K562 (cell line): ENCODE data around the gene SPACA9. TPM values are rescaled to one million over a fixed set of nuclear protein-coding genes. Genes with fewer than 3 reads are reported as not detected.
A peak's percentile ranks its signal among the peaks of the same experiment; 100 is the strongest.

Source experiments
- CREBBP ChIP-seq: IDR thresholded peaks from one replicate; pipeline ENCODE4 v1.6.1; 2012; ENCODE audit warnings: low read depth, mild to moderate bottlenecking, control low read depth, inconsistent platforms, low read length
- DACH1 ChIP-seq: fragments of 450-650 bp; IDR thresholded peaks from 2 replicates; pipeline ENCODE4 v1.6.1; 2018; ENCODE audit not compliant: partially characterized antibody
- EP400 ChIP-seq: fragments of 450-650 bp; IDR thresholded peaks from 2 replicates; pipeline ENCODE4 v1.6.1; 2017; ENCODE audit warnings: antibody characterized with exemption, mild to moderate bottlenecking, moderate library complexity
- FOXJ2 ChIP-seq: fragments of 200-800 bp; sonication (Bioruptor generic); IDR thresholded peaks from 2 replicates; pipeline ENCODE4 v1.6.1; 2016; ENCODE audit warnings: missing genetic modification characterization, missing compliant biosample characterization
- HDGF ChIP-seq: fragments of 450-650 bp; IDR thresholded peaks from 2 replicates; pipeline ENCODE4 v1.6.1; 2016
- JUN ChIP-seq, 2 experiments: sonication (generic) in 1 of 2; formaldehyde crosslinking in 1 of 2; IDR thresholded peaks; 2 replicates each; pipeline versions ENCODE4 v1.6.1 to v1.8.0; 2012 to 2022; ENCODE audit warnings: borderline replicate concordance in 2 of 2, mild to moderate bottlenecking in 2 of 2, improper control_type of control experiment in 1 of 2, low read depth in 1 of 2, low read length in 1 of 2, missing genetic modification reagents in 1 of 2
- KDM5B ChIP-seq: fragments of 200-600 bp; sonication (generic); IDR thresholded peaks from 2 replicates; pipeline ENCODE4 v1.6.1; 2012; ENCODE audit warnings: low read depth, mild to moderate bottlenecking, moderate library complexity, low read length, control low read depth, inconsistent platforms; ENCODE audit not compliant: insufficient replicate concordance
- MGA ChIP-seq: fragments of 450-650 bp; IDR thresholded peaks from 2 replicates; pipeline ENCODE4 v1.6.1; 2016; ENCODE audit warnings: mild to moderate bottlenecking, moderate library complexity
- MIER1 ChIP-seq: fragments of 450-650 bp; IDR thresholded peaks from 2 replicates; pipeline ENCODE4 v1.6.1; 2016; ENCODE audit warnings: antibody characterized with exemption, mild to moderate bottlenecking, low read depth
- POLR3A ChIP-seq: IDR thresholded peaks from 2 replicates; pipeline ENCODE4 v1.6.1; 2011; ENCODE audit warnings: borderline replicate concordance, mild to moderate bottlenecking, moderate library complexity; ENCODE audit not compliant: insufficient read length, insufficient read depth; ENCODE audit errors: extremely low read depth
- RAD51 ChIP-seq: fragments of 450-650 bp; IDR thresholded peaks from 2 replicates; pipeline ENCODE4 v1.7.1; 2016; ENCODE audit warnings: low read depth, mild to moderate bottlenecking, borderline replicate concordance
- TBL1XR1 ChIP-seq, 2 experiments: IDR thresholded peaks; 2 replicates each; pipeline ENCODE4 v1.6.1; 2012; ENCODE audit warnings: improper control_type of control experiment in 2 of 2, low read length in 2 of 2, mild to moderate bottlenecking in 1 of 2
- U2AF1 ChIP-seq: fragments of 200-400 bp; formaldehyde crosslinking; optimal IDR thresholded peaks from 2 replicates; pipeline ENCODE3; 2017; ENCODE audit warnings: mild to moderate bottlenecking, low read depth, low read length, moderate library complexity
- ZNF655 ChIP-seq: fragments of 250-450 bp; sonication (Bioruptor Pico); IDR thresholded peaks from 2 replicates; pipeline ENCODE4 v1.5.0; 2021
- polyA plus RNA-seq, 8 experiments: library from polyadenylated mRNA; depleted of rRNA in 4 of 8; stranded (reverse) in 5 of 8; unstranded in 3 of 8; fragments of >200 nt; fragmentation: Nextera tagmentation in 2 of 8; fragmentation: Illumina TruSeq in 1 of 8; extraction: Ambion mirVana in 2 of 8; extraction: Trizol in 1 of 8; gene quantifications; 2 replicates each; pipeline versions ENCODE4 v1.2.1 to v1.2.3, GENCODE V29; 2011 to 2014; ENCODE audit warnings: inconsistent platforms in 1 of 8, missing spikeins in 1 of 8
- total RNA-seq, 7 experiments: library from RNA; depleted of rRNA in 6 of 7; stranded (reverse); fragments of >200 nt in 6 of 7; fragmentation: Illumina TruSeq in 2 of 7; extraction: Trizol in 2 of 7; gene quantifications; 2 replicates each; pipeline versions ENCODE4 v1.2.1 to v1.2.3, GENCODE V29; 2011 to 2021; ENCODE audit warnings: low replicate concordance in 1 of 7

The SPACA9 gene
- total and polyA plus RNA-seq, 9 of the 15 experiments (the other 6 are each of a cell fraction or from before 2014, with no cell fraction given), result 0.06 to 0.51 (median 0.36) TPM

DNA sequence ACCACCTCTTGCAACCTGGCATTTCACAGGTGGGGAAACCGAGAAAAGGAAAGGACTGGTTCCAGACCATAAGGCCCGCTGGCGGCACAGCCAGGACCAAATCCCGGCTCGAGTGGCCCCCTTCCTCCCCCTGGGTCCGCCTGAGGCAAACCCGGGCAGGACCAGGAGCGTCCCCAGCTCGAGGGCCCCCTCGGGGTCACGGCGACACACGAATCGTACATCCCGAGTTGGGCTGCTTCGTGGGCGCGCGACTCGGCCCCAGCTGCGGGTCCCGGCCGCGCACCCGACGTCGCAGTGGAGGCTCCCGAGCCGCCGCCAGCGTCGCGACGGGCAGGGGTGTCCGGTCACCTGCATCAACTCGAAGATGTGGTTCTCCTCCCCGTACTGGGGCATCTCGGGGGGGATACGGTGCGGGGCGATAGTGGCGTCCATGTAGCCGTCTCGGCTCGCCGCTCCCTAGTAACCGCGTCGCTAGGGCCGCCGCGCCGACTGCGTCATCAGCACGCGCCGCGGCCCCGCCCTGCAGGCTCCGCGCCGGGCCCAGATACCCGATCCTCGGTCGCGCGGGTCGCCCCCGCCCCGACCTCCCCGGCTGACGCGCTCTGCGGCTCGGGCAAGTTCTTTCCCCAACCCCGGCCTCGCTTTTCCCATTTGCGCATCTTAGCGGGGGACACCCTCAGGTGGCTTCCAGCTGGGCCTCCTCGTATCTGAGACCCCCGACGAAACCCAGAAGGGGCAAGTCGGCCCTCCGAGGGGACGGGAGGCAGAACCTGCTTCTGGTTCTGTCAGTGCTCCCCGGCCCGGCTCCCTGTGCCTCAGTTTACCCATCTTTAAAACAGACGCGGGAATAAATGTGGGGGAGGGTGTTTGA is 639 bp upstream of the SPACA9 start, which contains the start of gene AK8 (continued):
- TF ChIP-seq MGA (no peak), HDGF (no peak), U2AF1 (peak; percentile 42), CREBBP (no peak), KDM5B (no peak), DACH1 (no peak), RAD51 (no peak), MIER1 (no peak), JUN (IDR thresholded peaks at IDR 0.05; ENCODE audit: borderline replicate concordance, low read depth, low read length) (0 out of 2 replicates have a peak, but pooled peaks have one; percentile 39), JUN (CRISPR knock-in tag; IDR thresholded peaks at IDR 0.05; ENCODE audit: borderline replicate concordance) (no peak), POLR3A (no peak), EP400 (no peak), ZNF655 (CRISPR knock-in tag) (no peak), FOXJ2 (tag) (no peak; the same call in 1 of the 2 replicates), TBL1XR1 (IDR thresholded peaks at IDR 0.05; ENCODE audit: low read length in 2 of 2) (peak in 1 of 2 experiments; percentile 81; a peak in 2 of 4 replicates)
